K562 (cell line): ENCODE measurements around the gene PACRG. TPM values are rescaled to one million over a fixed set of nuclear protein-coding genes. Genes with fewer than 3 reads are reported as not detected.

Experiments
- ATAC-seq: fragments of 200-7000 bp; cut with Tn5 transposase; 3 replicates; pipeline ENCODE4 v1.9.1; 2020; ENCODE audit warnings: moderate library complexity
- BruUV-seq: library from RNA; stranded (reverse); fragments of 400-500 nt; replicated peaks from 2 replicates; lab custom pipeline; 2021; lab: Mats Ljungman, UMichigan
- CTCF ChIA-PET: fragments of 300-600 bp; formaldehyde crosslinking; extraction: SDS; loops from one replicate; lab custom pipeline; 2021; ENCODE audit warnings: low intra/inter-chr PET ratio; lab: Yijun Ruan, JAX
- POLR2A ChIA-PET: fragments of 300-600, 350-650 bp; sonication (Branson Sonifier 250); formaldehyde crosslinking; extraction: SDS; loops from one replicate; lab custom pipeline; 2021; ENCODE audit warnings: antibody characterized with exemption, inconsistent platforms; lab: Yijun Ruan, JAX
- DNase-seq, 4 experiments: peaks; one replicate each; pipeline versions ENCODE4 v3.0.0 to v3.0.0-alpha.2; 2011 to 2018; ENCODE audit warnings: low spot score in 3 of 4, mixed read lengths in 3 of 4; ENCODE audit errors: extremely low read depth in 1 of 4
- FAIRE-seq: peaks from 2 replicates; lab custom pipeline; 2011; peaks lifted over from hg19 to GRCh38; lab: Jason Lieb, UNC
- H2AFZ ChIP-seq: 2 replicates; pipeline ENCODE4 v1.6.0; 2011; ENCODE audit warnings: low read depth, low read length, control low read depth, inconsistent platforms
- H3K27ac ChIP-seq: fragments of 200-600 bp; 3 replicates; pipeline ENCODE4 v1.8.0; 2011; ENCODE audit warnings: low read depth, mild to moderate bottlenecking, control low read depth, inconsistent platforms, low read length, moderate library complexity, mixed read lengths; ENCODE audit errors: extremely low read depth
- H3K27me3 ChIP-seq, 2 experiments: fragments of 300-600 bp in 1 of 2; 2 replicates in 1 of 2; 3 replicates in 1 of 2; pipeline versions ENCODE4 v1.6.0 to v1.8.0; 2011; ENCODE audit warnings: inconsistent platforms in 2 of 2, low read length in 2 of 2, mild to moderate bottlenecking in 1 of 2, mixed read lengths in 1 of 2, moderate library complexity in 1 of 2; ENCODE audit not compliant: control insufficient read depth in 2 of 2, insufficient read depth in 2 of 2
- H3K36me3 ChIP-seq: fragments of 300-600 bp; 3 replicates; pipeline ENCODE4 v1.8.0; 2011; ENCODE audit warnings: mild to moderate bottlenecking, low read length, inconsistent platforms; ENCODE audit not compliant: control insufficient read depth, insufficient read depth
- H3K4me1 ChIP-seq, 2 experiments: fragments of 200-600 bp in 1 of 2; replicated peaks in 1 of 2; 2 replicates in 1 of 2; 3 replicates in 1 of 2; pipeline versions ENCODE4 v1.5.1 to v1.8.0; 2011; ENCODE audit warnings: inconsistent platforms in 2 of 2, low read length in 2 of 2, mild to moderate bottlenecking in 1 of 2, mixed read lengths in 1 of 2, moderate library complexity in 1 of 2; ENCODE audit not compliant: control insufficient read depth in 2 of 2, insufficient read depth in 2 of 2
- H3K4me2 ChIP-seq: 2 replicates; pipeline ENCODE4 v1.6.1; 2011; ENCODE audit warnings: low read length, control low read depth, inconsistent platforms, mixed read lengths; ENCODE audit not compliant: insufficient read depth
- H3K4me3 ChIP-seq: fragments of 200-600 bp; sonication (generic), shearing (Covaris generic); 2 replicates; pipeline ENCODE4 v1.5.1; 2016; ENCODE audit warnings: control low read depth, inconsistent platforms
- H3K79me2 ChIP-seq: fragments of 200-600 bp; 3 replicates; pipeline ENCODE4 v1.8.0; 2011; ENCODE audit warnings: low read length, inconsistent platforms; ENCODE audit not compliant: control insufficient read depth, insufficient read depth
- H3K9ac ChIP-seq, 2 experiments: 2 replicates each; pipeline versions ENCODE4 v1.6.0 to v1.6.1; 2011; ENCODE audit warnings: low read depth in 2 of 2, low read length in 2 of 2, control low read depth in 1 of 2, inconsistent platforms in 1 of 2, mild to moderate bottlenecking in 1 of 2, mixed read lengths in 1 of 2; ENCODE audit not compliant: insufficient read depth in 1 of 2
- H3K9me1 ChIP-seq: one replicate; pipeline ENCODE4 v1.6.0; 2011; ENCODE audit warnings: inconsistent platforms, mild to moderate bottlenecking, low read length, moderate library complexity; ENCODE audit not compliant: control insufficient read depth, insufficient read depth
- H3K9me3 ChIP-seq: replicated peaks from 2 replicates; pipeline ENCODE4 v1.5.1; 2011; ENCODE audit warnings: low read depth, low read length, inconsistent platforms; ENCODE audit not compliant: control insufficient read depth, insufficient read depth
- H4K20me1 ChIP-seq: replicated peaks from 2 replicates; pipeline ENCODE4 v1.6.1; 2011; ENCODE audit warnings: low read length, inconsistent platforms, mixed read lengths; ENCODE audit not compliant: control insufficient read depth, insufficient read depth
- ELF4 ChIP-seq: fragments of 450-650 bp; formaldehyde crosslinking; IDR thresholded peaks from 2 replicates; pipeline ENCODE4 v1.4.0; 2022; ENCODE audit warnings: missing genetic modification characterization
- L3MBTL2 ChIP-seq: fragments of 450-650 bp; IDR thresholded peaks from 2 replicates; pipeline ENCODE4 v1.6.1; 2016; ENCODE audit warnings: mild to moderate bottlenecking, moderate library complexity
- LCOR ChIP-seq: sonication (generic); formaldehyde crosslinking; IDR thresholded peaks from 2 replicates; pipeline ENCODE4 v1.8.0; 2022; ENCODE audit warnings: mild to moderate bottlenecking, missing genetic modification reagents
- TRIM24 ChIP-seq, 2 experiments: fragments of 450-650 bp; IDR thresholded peaks; 2 replicates each; pipeline ENCODE4 v1.6.1; 2016
- ZNF263 ChIP-seq: sonication (generic); formaldehyde crosslinking; IDR thresholded peaks from 2 replicates; pipeline ENCODE4 v1.8.0; 2022; ENCODE audit warnings: mild to moderate bottlenecking, missing genetic modification reagents, borderline replicate concordance
- ZNF584 ChIP-seq: fragments of 200-800 bp; sonication (Bioruptor generic); IDR thresholded peaks from 2 replicates; pipeline ENCODE4 v1.6.1; 2016; ENCODE audit warnings: low read depth, mild to moderate bottlenecking, missing genetic modification characterization, missing compliant biosample characterization
- ZNF785 ChIP-seq: fragments of 250-450 bp; sonication (Bioruptor Pico); IDR thresholded peaks from 2 replicates; pipeline ENCODE4 v1.4.0; 2020; ENCODE audit warnings: mild to moderate bottlenecking
- WGBS: fragments of 100-300 bp; shearing (Covaris generic); methylation state at CpG from one replicate; pipeline ENCODE4 v1.1.6; 2016; ENCODE audit warnings: low coverage, mixed read lengths; ENCODE audit not compliant: insufficient coverage; ENCODE audit errors: missing lambda C conversion rate; 5-methylcytosine and 5-hydroxymethylcytosine counted together
- in situ Hi-C: fragments of 300-500 bp; cut with MboI; formaldehyde crosslinking; loops from 4 replicates; pipeline ENCODE4 v1.15.0; 2018; ENCODE audit warnings: inconsistent platforms, mixed read lengths
- intact Hi-C: fragments of 100-400 bp; cut with micrococcal nuclease; formaldehyde crosslinking; loops from 2 replicates; pipeline ENCODE4 v1.14.2; 2022
- polyA plus RNA-seq, 8 experiments: library from polyadenylated mRNA; depleted of rRNA in 4 of 8; stranded (reverse) in 5 of 8; unstranded in 3 of 8; fragments of >200 nt; fragmentation: Nextera tagmentation in 2 of 8; fragmentation: Illumina TruSeq in 1 of 8; extraction: Ambion mirVana in 2 of 8; extraction: Trizol in 1 of 8; gene quantifications; 2 replicates each; pipeline versions ENCODE4 v1.2.1 to v1.2.3, GENCODE V29; 2011 to 2014; ENCODE audit warnings: inconsistent platforms in 1 of 8, missing spikeins in 1 of 8
- total RNA-seq, 7 experiments: library from RNA; depleted of rRNA in 6 of 7; stranded (reverse); fragments of >200 nt in 6 of 7; fragmentation: Illumina TruSeq in 2 of 7; extraction: Trizol in 2 of 7; gene quantifications; 2 replicates each; pipeline versions ENCODE4 v1.2.1 to v1.2.3, GENCODE V29; 2011 to 2021; ENCODE audit warnings: low replicate concordance in 1 of 7

PACRG gene
- total and polyA plus RNA-seq, 9 of the 15 experiments (the other 6 are each of a cell fraction or from before 2014, with no cell fraction given) = 0.04 TPM; not detected in 8

DNA sequence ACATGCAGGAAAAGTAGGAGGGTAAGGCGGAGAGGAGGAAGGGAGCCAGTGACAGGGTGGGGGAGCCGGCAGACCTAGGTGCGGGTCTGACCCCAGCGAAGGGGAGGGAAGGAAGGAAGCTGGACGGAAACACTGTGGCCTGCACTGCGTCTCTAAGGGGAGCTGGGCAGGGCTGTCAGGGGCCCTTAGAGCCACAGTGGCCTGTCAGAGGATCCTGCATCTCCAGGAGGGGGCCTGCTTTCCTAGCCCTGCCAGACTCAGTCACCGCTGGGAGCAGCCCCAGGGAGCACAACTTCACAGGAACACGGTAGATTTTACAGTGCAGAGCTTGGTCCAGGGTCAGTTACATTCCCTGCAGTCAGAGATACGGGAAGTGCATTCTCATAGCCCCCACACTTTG, 118.2 kb downstream of the PACRG start:
- 0% methylated on average over 9 of the region's 9 CpGs for WGBS
- no peak for DNase-seq
- no peak overlapping the region for H3K27ac ChIP-seq
- ChIA-PET POLR2A (interaction anchor here (0.6 to 1.0 kb wide), 3 partner anchors 10 to 747 kb away, joined by 3 to 4 read pairs (median 3); no protein-coding TSS in a partner anchor), CTCF (no interaction called here)
- H3K9ac ChIP-seq = no peak overlapping the region
- TF ChIP-seq LCOR (CRISPR knock-in tag) (no peak), L3MBTL2 (no peak), TRIM24 (IDR thresholded peaks at IDR 0.05) (no peak), ELF4 (CRISPR knock-in tag) (no peak), ZNF785 (CRISPR knock-in tag) (no peak)
- no TSS peak for BruUV-seq
- no peaks in the 10 kb centered on the region for H3K27me3 ChIP-seq
- H3K79me2 ChIP-seq = no peaks in the 10 kb centered on the region
- no peaks in the 10 kb centered on the region for H3K4me1 ChIP-seq
- H3K4me3 ChIP-seq = no peak overlapping the region
- no peak for FAIRE-seq
- no peaks in the 10 kb centered on the region for H3K9me1 ChIP-seq
- in situ Hi-C loops (no loop called here), intact Hi-C loops (no loop called here)
- no peak for ATAC-seq
- no peaks in the 10 kb centered on the region for H4K20me1 ChIP-seq
- H2AFZ ChIP-seq = no peak overlapping the region
- H3K4me2 ChIP-seq = no peak overlapping the region
- no peaks in the 10 kb centered on the region for H3K36me3 ChIP-seq
- H3K9me3 ChIP-seq = no peaks in the 10 kb centered on the region

DNA sequence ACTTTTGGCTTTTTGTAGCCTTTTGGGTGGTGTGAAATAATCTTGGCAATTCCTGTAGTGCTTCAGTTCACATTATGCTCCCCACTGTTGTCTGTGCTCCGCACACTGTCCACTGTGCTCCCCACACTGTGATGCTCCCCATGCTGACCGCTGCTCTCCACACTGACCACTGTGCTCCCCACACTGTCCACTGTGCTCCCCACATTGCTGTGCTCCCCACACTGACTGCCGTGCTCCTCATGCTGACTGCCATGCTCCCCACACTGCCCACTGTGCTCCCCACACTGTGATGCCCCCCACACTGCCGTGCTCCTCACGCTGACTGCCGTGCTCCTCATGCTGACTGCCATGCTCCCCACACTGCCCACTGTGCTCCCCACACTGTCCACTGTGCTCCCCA, 118.9 kb downstream of the PACRG start:
- no peaks in the 10 kb centered on the region for H3K9me3 ChIP-seq
- no peak overlapping the region for H2AFZ ChIP-seq
- 0% methylated on average over 6 of the region's 6 CpGs for WGBS
- H3K27ac ChIP-seq = no peak overlapping the region
- POLR2A ChIA-PET = no interaction called here
- FAIRE-seq = no peak
- in situ Hi-C loops (no loop called here), intact Hi-C loops (no loop called here)
- CTCF ChIA-PET = no interaction called here
- no peaks in the 10 kb centered on the region for H3K4me1 ChIP-seq
- no TSS peak for BruUV-seq
- no peaks in the 10 kb centered on the region for H4K20me1 ChIP-seq
- no peaks in the 10 kb centered on the region for H3K36me3 ChIP-seq
- TF ChIP-seq ZNF584 (CRISPR knock-in tag) = no peak
- TF ChIP-seq ZNF263 (CRISPR knock-in tag) = peak; percentile 70
- H3K9me1 ChIP-seq = no peaks in the 10 kb centered on the region
- H3K27me3 ChIP-seq = no peaks in the 10 kb centered on the region
- H3K4me3 ChIP-seq = no peak overlapping the region
- no peak overlapping the region for H3K9ac ChIP-seq
- no peak for DNase-seq
- H3K4me2 ChIP-seq = no peak overlapping the region
- no peak for ATAC-seq
- H3K79me2 ChIP-seq = no peaks in the 10 kb centered on the region
